Endothelial cell of umbilical vein (primary cell): ENCODE measurements around the gene HPSE2. TPM values are rescaled to one million over a fixed set of nuclear protein-coding genes. Genes with fewer than 3 reads are reported as not detected.

ENCODE experiments used
- BruUV-seq: library from RNA; stranded (reverse); fragments of 400-500 nt; replicated peaks from 2 replicates; lab custom pipeline; 2021; lab: Mats Ljungman, UMichigan
- CTCF ChIA-PET: fragments of 300-600, 350-600 bp; sonication (Branson Sonifier 250); formaldehyde crosslinking; loops from one replicate; lab custom pipeline; 2021; ENCODE audit warnings: antibody characterized with exemption, inconsistent platforms; lab: Charles Lee
- POLR2A ChIA-PET: fragments of 300-600, 350-600 bp; sonication (Branson Sonifier 250); formaldehyde crosslinking; loops from one replicate; lab custom pipeline; 2021; ENCODE audit warnings: antibody characterized with exemption, inconsistent platforms; lab: Charles Lee
- DNase-seq: peaks from one replicate; pipeline ENCODE4 v3.0.0-alpha.2; 2011; ENCODE audit warnings: low read depth, low spot score
- FAIRE-seq: peaks from 2 replicates; lab custom pipeline; 2011; peaks lifted over from hg19 to GRCh38; lab: Jason Lieb, UNC
- H2AFZ ChIP-seq: 2 replicates; pipeline ENCODE4 v1.6.0; 2012; ENCODE audit warnings: low read depth, low read length, control low read depth, inconsistent platforms
- H3K27ac ChIP-seq: 2 replicates; pipeline ENCODE4 v1.5.1; 2011; ENCODE audit warnings: low read depth, mild to moderate bottlenecking, control low read depth, low read length, moderate library complexity; ENCODE audit not compliant: insufficient read depth
- H3K27me3 ChIP-seq, 2 experiments: 2 replicates each; pipeline versions ENCODE4 v1.6.0 to v1.6.1; 2011; ENCODE audit warnings: low read length in 2 of 2, mixed read lengths in 1 of 2; ENCODE audit not compliant: control insufficient read depth in 2 of 2, insufficient read depth in 2 of 2
- H3K36me3 ChIP-seq, 2 experiments: 2 replicates in 1 of 2; 3 replicates in 1 of 2; pipeline ENCODE4 v1.5.1; 2011; ENCODE audit warnings: low read length in 2 of 2, mild to moderate bottlenecking in 1 of 2, moderate library complexity in 1 of 2; ENCODE audit not compliant: control insufficient read depth in 2 of 2, insufficient read depth in 2 of 2; ENCODE audit errors: extremely low read depth in 1 of 2
- H3K4me1 ChIP-seq: 3 replicates; pipeline ENCODE4 v1.5.1; 2011; ENCODE audit warnings: mild to moderate bottlenecking, low read length; ENCODE audit not compliant: control insufficient read depth, insufficient read depth; ENCODE audit errors: extremely low read depth
- H3K4me2 ChIP-seq: 2 replicates; pipeline ENCODE4 v1.6.1; 2011; ENCODE audit warnings: low read length, control low read depth, mixed read lengths; ENCODE audit not compliant: insufficient read depth
- H3K4me3 ChIP-seq, 3 experiments: fragments of 200-600 bp in 1 of 3; sonication (generic), shearing (Covaris generic) in 1 of 3; replicated peaks in 1 of 3; 2 replicates each; pipeline ENCODE4 v1.5.1; 2011 to 2016; ENCODE audit warnings: control low read depth in 3 of 3, low read length in 3 of 3, mild to moderate bottlenecking in 2 of 3, inconsistent platforms in 1 of 3, low read depth in 1 of 3, moderate library complexity in 1 of 3; ENCODE audit not compliant: insufficient read depth in 1 of 3
- H3K79me2 ChIP-seq: 2 replicates; pipeline ENCODE4 v1.6.0; 2012; ENCODE audit warnings: low read length, inconsistent platforms; ENCODE audit not compliant: control insufficient read depth, insufficient read depth
- H3K9ac ChIP-seq: replicated peaks from 2 replicates; pipeline ENCODE3; 2011; ENCODE audit warnings: low read length, control low read depth; ENCODE audit not compliant: insufficient read depth; ENCODE audit errors: extremely low read depth
- H3K9me1 ChIP-seq: replicated peaks from 3 replicates; pipeline ENCODE4 v1.6.0; 2011; ENCODE audit warnings: mild to moderate bottlenecking, low read length; ENCODE audit not compliant: control insufficient read depth, insufficient read depth; ENCODE audit errors: extremely low read depth
- H3K9me3 ChIP-seq: replicated peaks from 2 replicates; pipeline ENCODE4 v1.5.1; 2012; ENCODE audit warnings: low read length, inconsistent platforms; ENCODE audit not compliant: control insufficient read depth, insufficient read depth
- H4K20me1 ChIP-seq: replicated peaks from 2 replicates; pipeline ENCODE3; 2011; ENCODE audit warnings: mild to moderate bottlenecking, low read length; ENCODE audit not compliant: control insufficient read depth, insufficient read depth; ENCODE audit errors: extremely low read depth
- EZH2 ChIP-seq: IDR thresholded peaks from 2 replicates; pipeline ENCODE4 v1.6.1; 2012; ENCODE audit warnings: borderline replicate concordance, low read depth, mild to moderate bottlenecking, moderate library complexity, low read length, inconsistent platforms; ENCODE audit not compliant: severe bottlenecking
- FOS ChIP-seq: IDR thresholded peaks from 2 replicates; pipeline ENCODE4 v1.6.1; 2011; ENCODE audit warnings: mild to moderate bottlenecking, low read length, moderate library complexity, borderline replicate concordance; ENCODE audit not compliant: insufficient read depth
- GATA2 ChIP-seq: IDR thresholded peaks from 2 replicates; pipeline ENCODE4 v1.7.0; 2011; ENCODE audit warnings: low read depth, mild to moderate bottlenecking, moderate library complexity, mixed read lengths, low read length; ENCODE audit not compliant: insufficient read length, insufficient read depth
- JUN ChIP-seq: IDR thresholded peaks from 2 replicates; pipeline ENCODE4 v1.6.1; 2011; ENCODE audit warnings: borderline replicate concordance, low read depth; ENCODE audit not compliant: insufficient read length, insufficient read depth
- MYC ChIP-seq: IDR thresholded peaks from one replicate; pipeline ENCODE4 v1.6.1; 2011; ENCODE audit warnings: mild to moderate bottlenecking, low read depth, low read length
- POLR2A ChIP-seq: IDR thresholded peaks from 2 replicates; pipeline ENCODE4 v1.6.1; 2012; ENCODE audit warnings: low read depth, mild to moderate bottlenecking, control low read depth, low read length
- POLR2AphosphoS5 ChIP-seq: IDR thresholded peaks from 2 replicates; pipeline ENCODE4 v1.6.1; 2012; ENCODE audit warnings: low read depth, mild to moderate bottlenecking, control low read depth, low read length, moderate library complexity; ENCODE audit not compliant: insufficient read depth
- dilution Hi-C: fragments of 300-500 bp; cut with MboI; formaldehyde crosslinking; loops from one replicate; pipeline ENCODE4 v1.15.0; 2019; ENCODE audit warnings: low sequenced_read_pairs; ENCODE audit not compliant: extremely low pct_ligation_motif_present
- intact Hi-C: fragments of 100-400 bp; cut with micrococcal nuclease; formaldehyde crosslinking; loops from one replicate; pipeline ENCODE4 v1.10.0; 2022
- polyA plus RNA-seq, 4 experiments: library from polyadenylated mRNA; depleted of rRNA in 3 of 4; stranded (reverse) in 3 of 4; unstranded in 1 of 4; fragments of >200 nt; gene quantifications; 2 replicates each; pipeline versions ENCODE4 v1.2.1 to v1.2.3, GENCODE V29; 2011 to 2012; ENCODE audit warnings: missing spikeins in 1 of 4
- total RNA-seq: library from RNA; stranded (reverse); gene quantifications from 2 replicates; pipeline ENCODE4 v1.2.3, GENCODE V29; 2021
- TF ChIP-seq, protein P1 (sequence below), 2 donors: IDR thresholded peaks; 1 replicate in 1 of 2; 2 replicates in 1 of 2; pipeline ENCODE4 v1.5.1; 2011; ENCODE audit warnings: low read length in 2 of 2, mild to moderate bottlenecking in 2 of 2, moderate library complexity in 2 of 2, control low read depth in 1 of 2, inconsistent platforms in 1 of 2, low read depth in 1 of 2; ENCODE audit not compliant: insufficient read depth in 1 of 2; ENCODE audit errors: extremely low read depth in 1 of 2
- TF ChIP-seq, protein P2 (sequence below): IDR thresholded peaks from 2 replicates; pipeline ENCODE4 v1.6.1; 2011; ENCODE audit not compliant: insufficient read depth, insufficient read length

The HPSE2 gene
- total and polyA plus RNA-seq, 2 donors (not counting 3 experiments of a cell fraction or from before 2014, with no cell fraction given): not detected

DNA sequence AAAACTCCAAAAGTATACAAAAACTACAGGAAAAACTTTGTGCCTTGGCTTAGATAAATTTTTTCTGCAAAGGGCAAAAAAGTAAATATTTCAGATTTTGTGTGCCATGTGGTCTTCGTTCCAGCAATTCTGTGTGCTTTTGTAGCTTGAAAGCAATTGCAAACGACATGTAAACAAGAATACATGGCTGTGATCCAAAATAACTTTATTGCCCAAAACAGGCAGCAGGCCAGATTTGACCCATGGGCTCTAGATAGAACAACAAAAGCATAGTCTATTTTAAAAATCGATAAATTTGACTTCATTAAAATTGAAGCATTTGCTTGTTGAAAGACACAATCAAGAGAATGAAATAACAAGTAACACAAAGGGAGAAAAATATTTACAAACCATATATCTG lies 336.6 kb downstream of the HPSE2 start:
- FAIRE-seq (no peak), DNase-seq (no peak)
- Histone ChIP-seq H3K4me1 (no peaks in the 10 kb centered on the region), H3K9me1 (no peaks in the 10 kb centered on the region), H2AFZ (no peak overlapping the region), H3K79me2 (no peaks in the 10 kb centered on the region), H3K27me3 (no peaks in the 10 kb centered on the region), H4K20me1 (no peaks in the 10 kb centered on the region), H3K36me3 (no peaks in the 10 kb centered on the region), H3K9ac (no peak overlapping the region), H3K4me3 (no peak overlapping the region), H3K4me2 (no peak overlapping the region), H3K27ac (no peak overlapping the region), H3K9me3 (no peaks in the 10 kb centered on the region)
- TF ChIP-seq FOS (no peak), MYC (no peak), POLR2A (no peak), GATA2 (no peak), JUN (no peak), EZH2 (no peak), POLR2AphosphoS5 (no peak)
- TF ChIP-seq, protein P1, sequence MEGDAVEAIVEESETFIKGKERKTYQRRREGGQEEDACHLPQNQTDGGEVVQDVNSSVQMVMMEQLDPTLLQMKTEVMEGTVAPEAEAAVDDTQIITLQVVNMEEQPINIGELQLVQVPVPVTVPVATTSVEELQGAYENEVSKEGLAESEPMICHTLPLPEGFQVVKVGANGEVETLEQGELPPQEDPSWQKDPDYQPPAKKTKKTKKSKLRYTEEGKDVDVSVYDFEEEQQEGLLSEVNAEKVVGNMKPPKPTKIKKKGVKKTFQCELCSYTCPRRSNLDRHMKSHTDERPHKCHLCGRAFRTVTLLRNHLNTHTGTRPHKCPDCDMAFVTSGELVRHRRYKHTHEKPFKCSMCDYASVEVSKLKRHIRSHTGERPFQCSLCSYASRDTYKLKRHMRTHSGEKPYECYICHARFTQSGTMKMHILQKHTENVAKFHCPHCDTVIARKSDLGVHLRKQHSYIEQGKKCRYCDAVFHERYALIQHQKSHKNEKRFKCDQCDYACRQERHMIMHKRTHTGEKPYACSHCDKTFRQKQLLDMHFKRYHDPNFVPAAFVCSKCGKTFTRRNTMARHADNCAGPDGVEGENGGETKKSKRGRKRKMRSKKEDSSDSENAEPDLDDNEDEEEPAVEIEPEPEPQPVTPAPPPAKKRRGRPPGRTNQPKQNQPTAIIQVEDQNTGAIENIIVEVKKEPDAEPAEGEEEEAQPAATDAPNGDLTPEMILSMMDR (IDR thresholded peaks at IDR 0.05; ENCODE audit: extremely low read depth in 1 of 2, insufficient read depth in 1 of 2, low read depth in 1 of 2, low read length in 2 of 2): no peak
- TF ChIP-seq, protein P2, sequence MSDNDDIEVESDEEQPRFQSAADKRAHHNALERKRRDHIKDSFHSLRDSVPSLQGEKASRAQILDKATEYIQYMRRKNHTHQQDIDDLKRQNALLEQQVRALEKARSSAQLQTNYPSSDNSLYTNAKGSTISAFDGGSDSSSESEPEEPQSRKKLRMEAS: no peak
- intact Hi-C loops: no loop called here
- ChIA-PET POLR2A (no interaction called here), CTCF (no interaction called here)
- dilution Hi-C loops: no loop called here
- BruUV-seq: no TSS peak
